Natural killer cell (primary cell): Measurements from ENCODE around the gene PTP4A2. TPM values are rescaled to one million over a fixed set of nuclear protein-coding genes. Genes with fewer than 3 reads are reported as not detected.
"Not testable (repeated sequence)": the region's sequence is repeated elsewhere in the genome, so short reads cannot be mapped to it uniquely, and the experiment has no call there.

Experiments
- ATAC-seq, 3 donors: fragments of 150-1000 bp in 2 of 3; fragments of 200-7000 bp in 1 of 3; cut with Tn5 transposase; 1 replicate in 1 of 3; 2 replicates in 2 of 3; pipeline ENCODE4 v1.10.0; 2021; ENCODE audit warnings: mild to moderate bottlenecking in 2 of 3, moderate library complexity in 2 of 3
- DNase-seq, 2 donors: peaks; one replicate each; pipeline versions ENCODE4 v3.0.0 to v3.0.0-alpha.2; 2013 to 2021; ENCODE audit warnings: mixed read lengths in 1 of 2
- H3K27ac ChIP-seq: one replicate; pipeline ENCODE4 v1.5.1; 2013; ENCODE audit warnings: mild to moderate bottlenecking, low read length
- H3K27me3 ChIP-seq: one replicate; pipeline ENCODE4 v1.6.1; 2013; ENCODE audit warnings: low read length; ENCODE audit not compliant: control insufficient read depth, insufficient read depth
- H3K36me3 ChIP-seq: one replicate; pipeline ENCODE4 v1.6.1; 2013; ENCODE audit warnings: low read length; ENCODE audit not compliant: control insufficient read depth, insufficient read depth
- H3K4me1 ChIP-seq: one replicate; pipeline ENCODE4 v1.6.1; 2013; ENCODE audit warnings: low read length; ENCODE audit not compliant: control insufficient read depth, insufficient read depth
- H3K4me3 ChIP-seq: one replicate; pipeline ENCODE4 v1.5.1; 2013; ENCODE audit warnings: low read length
- H3K9me3 ChIP-seq: one replicate; pipeline ENCODE4 v1.6.1; 2013; ENCODE audit warnings: low read length; ENCODE audit not compliant: control insufficient read depth, insufficient read depth
- H3K27ac Mint-ChIP-seq, 2 donors: one replicate each; pipeline ENCODE4 v1.8.0; 2022; ENCODE audit warnings: mild to moderate bottlenecking in 2 of 2, mixed read lengths in 2 of 2, moderate library complexity in 1 of 2
- H3K27me3 Mint-ChIP-seq, 2 donors: one replicate each; pipeline ENCODE4 v1.8.0; 2022; ENCODE audit warnings: low read depth in 2 of 2, mixed read lengths in 2 of 2
- H3K36me3 Mint-ChIP-seq: one replicate; pipeline ENCODE4 v1.8.0; 2022; ENCODE audit warnings: mixed read lengths
- H3K4me1 Mint-ChIP-seq, 2 donors: one replicate each; pipeline ENCODE4 v1.8.0; 2022; ENCODE audit warnings: mixed read lengths in 2 of 2
- H3K4me3 Mint-ChIP-seq: one replicate; pipeline ENCODE4 v1.8.0; 2022; ENCODE audit warnings: mild to moderate bottlenecking, moderate library complexity, mixed read lengths
- H3K9me3 Mint-ChIP-seq, 2 donors: one replicate each; pipeline ENCODE4 v1.8.0; 2022; ENCODE audit warnings: mixed read lengths in 2 of 2
- WGBS: methylation state at CpG from one replicate; pipeline ENCODE4 v1.1.7; 2013; ENCODE audit warnings: missing lambda C conversion rate; ENCODE audit not compliant: insufficient coverage; 5-methylcytosine and 5-hydroxymethylcytosine counted together
- intact Hi-C: fragments of 100-400 bp; cut with micrococcal nuclease; formaldehyde crosslinking; loops from one replicate; pipeline ENCODE4 v1.14.2; 2022
- total RNA-seq, 4 donors: library from RNA; stranded (reverse); fragments of 120-200 nt in 1 of 4; gene quantifications; one replicate each; pipeline versions ENCODE4 v1.2.3 to v1.2.4, GENCODE V29; 2013 to 2022
- TF ChIP-seq, protein P1 (sequence below): fragments of 200-600 bp; IDR thresholded peaks from one replicate; pipeline ENCODE4 v1.8.0; 2022; ENCODE audit warnings: antibody characterized with exemption

PTP4A2 gene
- total RNA-seq, 3 donors from 2014 or later (not counting 1 experiment from before 2014, with no cell fraction given): 435 to 527 (median 443) TPM

GRCh38 chr1:31944205-31945089 lies 6.3 kb upstream of the PTP4A2 start:
- no peaks in the 10 kb centered on the region for H3K9me3 Mint-ChIP-seq
- H3K4me3 Mint-ChIP-seq: peak overlapping the region; percentile 81
- H3K27ac ChIP-seq: peak overlapping the region; percentile 89
- peak overlapping the region; percentile 91 to 94 for H3K27ac Mint-ChIP-seq
- peak; percentile 63 to 87 for DNase-seq
- peaks cover 67% of the 10 kb centered on the region for H3K4me1 ChIP-seq
- H3K4me3 ChIP-seq: peak overlapping the region; percentile 49
- WGBS: 6% methylated on average over 54 of the region's 56 CpGs
- H3K27me3 ChIP-seq: no peaks in the 10 kb centered on the region
- intact Hi-C loops: loop anchor here (1.0 to 5.0 kb wide), 2 partner anchors 12 to 72 kb away; no protein-coding TSS in a partner anchor
- no peaks in the 10 kb centered on the region for H3K27me3 Mint-ChIP-seq
- peaks cover 42 to 53% of the 10 kb centered on the region in 2 donors for H3K4me1 Mint-ChIP-seq
- H3K36me3 ChIP-seq: no peaks in the 10 kb centered on the region
- ATAC-seq: peak; percentile 50 to 83 (median 70)
- TF ChIP-seq, protein P1, sequence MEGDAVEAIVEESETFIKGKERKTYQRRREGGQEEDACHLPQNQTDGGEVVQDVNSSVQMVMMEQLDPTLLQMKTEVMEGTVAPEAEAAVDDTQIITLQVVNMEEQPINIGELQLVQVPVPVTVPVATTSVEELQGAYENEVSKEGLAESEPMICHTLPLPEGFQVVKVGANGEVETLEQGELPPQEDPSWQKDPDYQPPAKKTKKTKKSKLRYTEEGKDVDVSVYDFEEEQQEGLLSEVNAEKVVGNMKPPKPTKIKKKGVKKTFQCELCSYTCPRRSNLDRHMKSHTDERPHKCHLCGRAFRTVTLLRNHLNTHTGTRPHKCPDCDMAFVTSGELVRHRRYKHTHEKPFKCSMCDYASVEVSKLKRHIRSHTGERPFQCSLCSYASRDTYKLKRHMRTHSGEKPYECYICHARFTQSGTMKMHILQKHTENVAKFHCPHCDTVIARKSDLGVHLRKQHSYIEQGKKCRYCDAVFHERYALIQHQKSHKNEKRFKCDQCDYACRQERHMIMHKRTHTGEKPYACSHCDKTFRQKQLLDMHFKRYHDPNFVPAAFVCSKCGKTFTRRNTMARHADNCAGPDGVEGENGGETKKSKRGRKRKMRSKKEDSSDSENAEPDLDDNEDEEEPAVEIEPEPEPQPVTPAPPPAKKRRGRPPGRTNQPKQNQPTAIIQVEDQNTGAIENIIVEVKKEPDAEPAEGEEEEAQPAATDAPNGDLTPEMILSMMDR: no peak
- no peaks in the 10 kb centered on the region for H3K36me3 Mint-ChIP-seq
- no peaks in the 10 kb centered on the region for H3K9me3 ChIP-seq

DNA sequence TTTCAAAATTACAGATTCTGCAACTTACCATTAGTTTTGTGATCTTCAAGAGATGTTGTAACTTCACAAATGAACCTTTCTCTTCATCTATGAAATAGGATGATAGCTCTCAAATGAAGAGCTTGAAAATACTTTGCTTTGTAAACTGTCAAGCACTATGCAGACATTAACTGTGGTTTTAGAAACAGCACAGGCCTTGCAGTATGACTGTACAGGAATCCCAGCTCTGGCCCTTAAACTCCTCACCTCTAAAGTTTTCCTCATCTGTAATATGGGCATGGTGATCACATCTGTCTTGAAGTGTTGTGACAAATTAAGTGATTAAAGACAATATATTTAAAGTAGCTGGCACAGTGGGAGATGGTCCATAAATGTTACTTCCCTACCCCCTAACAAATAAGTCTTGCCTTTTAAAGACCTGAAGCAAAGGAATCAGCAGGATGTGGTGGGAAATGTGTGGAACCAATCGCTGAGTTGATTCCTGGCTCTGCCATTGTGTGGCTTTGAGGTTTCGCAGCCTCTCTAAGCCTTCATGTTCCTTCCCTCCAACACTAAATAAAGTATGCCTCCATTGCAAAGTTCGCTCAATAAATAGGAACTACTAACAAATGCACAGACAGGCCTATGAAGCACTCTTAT lies 5.5 kb upstream of the PTP4A2 start:
- 0% methylated on average over 2 of the region's 3 CpGs for WGBS

GRCh38 chr1:31942061-31942460 lies 3.9 kb upstream of the PTP4A2 start:
- Mint-ChIP-seq H3K27ac (peak overlapping the region; percentile 91 to 94), H3K4me3 (peak overlapping the region; percentile 66), H3K4me1 (peaks cover 53 to 67% of the 10 kb centered on the region in 2 donors)
- not testable (repeated sequence) for H3K27me3 ChIP-seq, H3K36me3 ChIP-seq, H3K27me3 Mint-ChIP-seq, DNase-seq, H3K9me3 Mint-ChIP-seq, H3K9me3 ChIP-seq, H3K4me3 ChIP-seq, H3K36me3 Mint-ChIP-seq, ATAC-seq
- Histone ChIP-seq H3K4me1 (peaks cover 78% of the 10 kb centered on the region), H3K27ac (peak overlapping the region; percentile 89)
- WGBS: 66% methylated on average over 8 of the region's 8 CpGs
- intact Hi-C loops: loop anchor here (5.0 kb wide), 1 partner anchor 70 kb away; no protein-coding TSS in a partner anchor

More for the DNA sequence above, 5.5 kb upstream of the PTP4A2 start:
- peak in 1 of 2 donors; percentile 81 for DNase-seq
- Mint-ChIP-seq H3K27me3 (no peaks in the 10 kb centered on the region), H3K27ac (peak overlapping the region; percentile 91 to 94), H3K4me3 (peak overlapping the region; percentile 81), H3K9me3 (no peaks in the 10 kb centered on the region), H3K4me1 (peaks cover 47 to 58% of the 10 kb centered on the region in 2 donors), H3K36me3 (no peaks in the 10 kb centered on the region)
- no peaks in the 10 kb centered on the region for H3K27me3 ChIP-seq
- intact Hi-C loops: loop anchor here (1.0 to 5.0 kb wide), 2 partner anchors 13 to 71 kb away; no protein-coding TSS in a partner anchor
- peak overlapping the region; percentile 49 for H3K4me3 ChIP-seq
- H3K4me1 ChIP-seq: peaks cover 74% of the 10 kb centered on the region
- TF ChIP-seq, protein P1: no peak
- ATAC-seq: peak; percentile 30 to 57 (median 53)
- no peaks in the 10 kb centered on the region for H3K36me3 ChIP-seq
- H3K27ac ChIP-seq: peak overlapping the region; percentile 89
- H3K9me3 ChIP-seq: no peaks in the 10 kb centered on the region
